DMS114 treated with DMSO at 0.1 percent for 48 hours (cell line): ENCODE results near the gene FRMD3.

Experiments used
- DNase-seq: peaks from one replicate; lab custom pipeline; 2025; ENCODE audit not compliant: unreplicated experiment; lab: John Stamatoyannopoulos, UW

Gene FRMD3

DNA sequence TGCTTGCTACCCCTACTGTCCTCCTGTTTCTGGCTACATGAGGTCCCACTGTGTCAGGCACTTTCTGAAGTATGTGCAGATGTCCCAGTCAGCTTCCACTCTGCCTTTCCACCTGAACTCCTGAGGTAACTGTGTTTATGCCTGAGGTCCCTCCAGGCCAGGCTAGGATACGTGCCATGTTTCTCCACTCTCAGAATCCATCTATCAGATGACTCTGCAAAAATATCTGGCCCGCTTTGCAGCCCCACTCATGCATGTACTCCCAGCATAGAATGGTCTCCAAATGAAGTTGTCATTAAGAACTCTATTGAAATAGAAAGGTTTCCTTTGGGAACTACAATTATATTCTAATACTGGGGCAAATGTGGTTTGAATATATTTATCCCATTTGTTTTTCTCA, 243.4 kb downstream of the FRMD3 start:
- DNase-seq = no peak

DNA sequence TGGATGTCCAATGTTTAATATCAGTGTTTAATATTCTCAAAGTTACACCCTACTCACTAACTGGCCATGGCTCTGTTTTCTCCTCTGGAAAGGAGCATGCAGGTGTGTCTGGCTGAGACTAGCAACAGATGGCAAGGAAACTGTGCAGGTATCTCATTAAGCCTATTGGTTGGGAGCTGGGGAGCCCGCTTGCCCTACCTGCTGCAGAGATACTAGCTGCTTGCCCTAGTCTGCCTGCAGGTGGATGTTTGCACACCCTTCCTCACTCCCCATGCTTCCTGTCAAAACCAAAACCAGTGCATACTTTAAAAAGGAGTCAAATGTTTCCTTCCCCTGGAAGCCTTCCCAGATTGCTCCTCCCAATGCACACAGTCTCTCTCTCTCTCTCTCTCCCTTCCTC, 247.0 kb downstream of the FRMD3 start:
- no peak for DNase-seq

DNA sequence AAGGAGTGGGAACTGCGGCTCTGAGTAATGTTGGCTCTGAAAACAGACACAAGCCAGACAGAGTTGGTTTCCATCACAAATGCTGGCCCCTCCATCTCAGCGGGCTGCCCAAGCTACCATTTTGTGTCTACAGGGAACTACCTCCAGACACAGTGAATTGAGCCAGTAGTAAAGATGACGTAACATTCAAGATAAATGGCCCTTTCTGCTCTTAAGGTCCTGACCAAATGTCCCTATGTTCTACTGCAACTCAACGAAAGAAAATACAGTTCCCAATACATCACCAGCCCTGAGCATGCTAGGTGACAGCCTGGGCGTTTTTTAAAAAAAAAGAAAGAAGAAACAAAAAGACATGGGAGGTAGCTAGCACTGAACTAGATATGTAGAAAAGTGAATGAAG, 247.5 kb downstream of the FRMD3 start:
- DNase-seq = no peak

DNA sequence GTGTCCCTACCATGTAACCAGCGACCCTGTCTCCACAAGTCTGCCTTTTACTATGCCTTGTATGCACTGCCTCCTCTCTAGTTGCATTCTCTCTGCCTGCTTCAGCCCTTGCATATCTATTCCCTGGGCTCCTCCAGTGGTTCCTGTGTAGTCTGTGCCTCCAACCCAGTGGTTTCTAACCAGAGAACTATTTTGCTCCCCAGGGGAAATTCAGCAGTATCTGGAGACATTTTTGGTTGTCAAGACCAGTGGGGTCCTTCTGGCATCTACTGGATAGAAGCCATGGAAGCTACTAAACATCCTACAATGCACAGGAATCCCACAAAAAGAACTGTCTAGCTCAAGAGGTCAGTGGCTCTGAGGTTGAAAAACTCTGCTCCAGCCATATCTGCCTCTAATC, 251.2 kb downstream of the FRMD3 start:
- DNase-seq = no peak

DNA sequence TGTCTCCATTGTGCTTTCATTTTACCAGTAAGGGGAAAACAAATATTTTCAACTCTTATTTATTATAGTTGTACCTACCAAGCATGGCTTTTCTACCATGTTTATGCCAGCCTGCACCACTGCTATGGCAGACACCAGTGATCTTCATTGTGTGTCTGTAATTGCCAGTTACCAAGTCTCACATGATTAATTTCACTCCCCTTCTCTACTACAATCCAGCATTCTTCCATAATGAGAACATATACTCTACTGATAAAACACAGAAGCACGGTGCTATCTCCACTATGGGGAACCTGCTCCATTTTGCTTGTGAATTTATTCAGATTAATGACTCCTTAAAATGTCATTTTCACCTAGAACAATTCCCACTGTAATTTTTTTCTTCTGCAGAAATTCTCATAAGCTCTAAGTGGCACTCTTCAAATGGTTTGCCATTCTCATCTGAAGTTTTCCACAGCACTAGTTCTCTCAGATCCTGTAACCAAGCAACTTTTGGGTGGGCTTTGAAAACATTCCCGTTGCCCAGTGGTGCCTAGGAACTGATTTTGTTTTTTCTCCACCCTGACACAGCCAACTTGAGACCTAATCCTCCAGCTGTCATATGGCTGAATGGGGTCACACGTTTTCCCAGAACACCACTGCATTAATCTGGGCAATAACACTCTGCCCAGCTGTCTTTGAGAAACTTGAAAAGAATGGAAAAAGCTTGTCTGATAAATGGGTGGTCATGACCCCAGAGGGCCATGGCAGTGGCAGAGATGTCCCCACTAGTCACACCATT, 252.6 kb downstream of the FRMD3 start:
- no peak for DNase-seq

DNA sequence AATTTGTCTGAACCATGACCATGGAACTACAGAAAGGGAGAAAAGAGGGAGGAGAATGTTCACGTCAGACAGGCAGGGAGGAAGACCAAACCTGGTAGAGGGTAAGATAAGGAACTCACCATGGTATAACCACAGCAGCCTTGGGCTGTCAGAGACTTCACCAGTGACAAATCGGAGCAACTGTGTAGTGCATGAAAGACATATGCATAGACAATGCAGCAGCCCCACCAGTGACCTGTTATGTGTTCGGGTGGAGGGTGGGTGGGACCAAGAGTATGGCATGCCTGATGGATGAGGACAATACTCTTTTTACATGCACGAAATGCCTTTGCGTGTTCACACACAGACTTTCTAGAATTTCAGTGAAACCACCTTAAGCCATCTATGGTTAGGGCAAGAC, 253.5 kb downstream of the FRMD3 start:
- DNase-seq = no peak

DNA sequence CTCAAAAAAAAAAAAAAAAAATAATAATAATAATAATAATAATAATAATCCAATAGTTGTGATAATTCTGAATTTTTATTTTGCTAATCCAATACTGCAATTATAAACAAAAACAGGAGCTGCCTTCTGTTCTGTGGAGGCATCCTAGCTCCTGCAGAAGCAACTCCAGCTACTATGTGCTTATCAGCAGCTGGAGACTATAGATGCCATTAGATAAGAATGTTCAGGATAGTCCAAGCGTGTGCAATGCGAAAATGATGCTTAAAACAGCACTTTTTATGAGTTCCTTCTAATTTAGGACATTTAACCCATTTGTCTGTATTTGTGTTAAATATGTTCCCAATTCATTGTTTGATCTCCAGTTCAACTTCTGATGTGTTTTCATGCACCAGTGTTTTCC, 254.7 kb downstream of the FRMD3 start:
- no peak for DNase-seq

DNA sequence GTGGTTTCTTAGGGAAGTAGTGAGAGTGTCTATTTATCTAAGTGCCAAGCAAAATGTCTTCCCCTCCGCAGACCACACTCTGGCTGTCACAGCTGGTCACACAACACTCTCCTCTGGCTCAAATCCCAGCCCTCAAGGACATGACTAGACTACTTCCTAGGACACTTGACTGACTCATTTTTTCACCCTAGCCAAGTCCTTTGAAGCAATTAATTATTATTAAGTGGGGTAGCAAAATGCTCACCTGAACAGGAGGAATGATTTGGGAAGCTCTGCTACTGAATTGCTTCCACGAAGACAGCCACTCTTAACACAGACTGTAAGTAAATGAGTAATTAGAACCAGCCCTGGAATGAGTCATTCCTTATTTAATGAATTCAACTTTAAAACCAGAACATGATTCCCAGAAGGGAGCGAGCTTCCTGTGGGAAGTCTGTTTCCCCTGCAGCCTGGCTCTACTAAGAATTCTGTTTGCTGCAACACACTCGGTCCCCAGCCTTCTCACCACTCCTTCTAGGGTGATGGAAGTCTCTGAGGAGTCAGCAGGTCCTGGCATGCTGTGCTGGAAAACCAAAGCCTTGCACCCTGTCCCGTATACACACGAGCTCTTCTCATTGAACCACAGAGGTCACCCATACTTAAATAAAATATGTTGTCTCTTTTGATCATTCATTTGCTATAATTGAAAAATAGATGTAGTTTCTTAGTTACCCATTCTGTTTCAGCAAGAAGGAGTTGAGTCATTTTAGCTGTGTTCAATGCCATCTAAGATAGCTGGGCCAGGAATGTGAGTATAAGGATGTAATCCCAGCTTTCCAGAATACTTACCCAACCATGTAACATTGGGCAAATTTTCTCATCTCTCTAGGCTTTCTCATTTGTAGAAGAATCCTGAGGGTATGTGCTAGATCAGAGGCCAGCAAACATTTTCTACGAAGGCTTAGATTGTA, 256.6 kb downstream of the FRMD3 start:
- DNase-seq = no peak

DNA sequence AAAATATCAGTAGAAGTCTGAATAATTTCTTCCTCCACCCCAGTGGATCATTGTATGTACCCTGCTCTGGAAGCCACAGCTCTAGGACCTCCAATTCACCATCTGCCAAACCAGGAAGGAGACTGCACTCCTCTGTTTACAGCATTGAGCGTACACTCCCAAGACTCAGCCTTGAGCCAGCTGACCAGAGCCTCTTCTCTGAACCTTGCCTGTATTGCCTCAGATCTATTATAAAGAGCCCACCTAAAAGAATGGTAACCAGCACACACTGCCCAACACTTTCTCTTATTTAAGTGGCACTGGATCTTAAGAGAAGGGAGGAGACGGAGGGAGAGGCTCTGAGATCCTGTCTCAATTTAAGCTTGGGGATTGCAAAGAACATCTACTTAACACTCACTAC, 257.4 kb downstream of the FRMD3 start:
- DNase-seq = no peak

DNA sequence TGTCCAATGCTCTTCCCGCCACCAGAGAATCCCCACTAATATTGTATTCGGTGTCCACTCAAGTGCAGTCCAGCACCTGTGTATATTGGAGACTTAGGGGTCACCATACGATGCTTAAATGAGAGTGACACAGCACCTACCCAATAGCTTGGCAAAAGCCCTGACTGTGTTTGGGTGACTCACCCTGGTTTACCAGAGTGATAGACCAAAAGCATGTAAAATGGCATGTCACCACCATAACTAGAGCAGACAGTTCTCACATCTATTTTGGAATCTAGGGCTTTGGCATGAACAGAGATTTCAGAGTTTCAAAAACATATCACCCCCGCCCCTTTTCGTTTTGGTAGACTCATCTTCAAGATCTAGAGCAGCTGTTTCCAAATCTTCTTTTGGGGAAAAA, 257.9 kb downstream of the FRMD3 start:
- no peak for DNase-seq

DNA sequence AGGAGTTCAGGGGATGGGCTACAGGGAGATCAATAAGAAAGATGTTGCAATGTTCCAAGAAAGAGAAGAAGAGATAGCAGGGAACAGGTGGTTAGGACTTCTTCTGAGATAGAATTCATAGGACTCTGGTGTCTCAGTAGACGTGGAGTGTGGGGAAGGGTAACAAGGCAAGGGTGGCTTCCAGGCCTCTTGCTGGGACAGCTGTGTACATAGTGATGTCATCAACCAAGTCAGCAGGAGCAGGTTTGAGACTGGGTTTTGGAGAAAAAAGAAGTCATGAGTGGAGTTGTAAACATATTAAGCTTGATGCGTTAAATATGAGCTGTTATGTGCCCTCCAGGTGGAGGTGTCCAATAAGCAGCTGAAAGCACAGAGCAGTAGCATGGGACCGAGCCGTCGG, 263.4 kb downstream of the FRMD3 start:
- DNase-seq = no peak

DNA sequence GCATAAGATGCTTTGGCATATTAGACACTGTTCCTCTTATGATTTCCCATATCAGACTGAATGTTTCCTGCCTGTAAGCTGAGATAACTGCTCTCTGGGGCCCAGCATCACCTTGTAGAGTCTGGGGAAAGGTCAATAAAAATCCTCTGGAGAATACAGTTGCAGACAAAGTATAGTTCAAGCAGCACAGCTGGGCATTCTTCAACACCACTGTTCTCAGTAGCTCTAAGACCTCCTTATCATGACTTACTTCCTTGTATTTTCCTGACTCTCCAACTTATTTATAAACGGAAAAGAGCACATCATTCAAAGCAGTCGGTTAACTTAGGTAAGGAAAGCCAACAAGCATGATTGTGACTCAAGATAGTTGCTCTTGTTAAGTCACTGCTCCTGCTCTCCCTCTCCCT, 266.5 kb downstream of the FRMD3 start:
- no peak for DNase-seq

DNA sequence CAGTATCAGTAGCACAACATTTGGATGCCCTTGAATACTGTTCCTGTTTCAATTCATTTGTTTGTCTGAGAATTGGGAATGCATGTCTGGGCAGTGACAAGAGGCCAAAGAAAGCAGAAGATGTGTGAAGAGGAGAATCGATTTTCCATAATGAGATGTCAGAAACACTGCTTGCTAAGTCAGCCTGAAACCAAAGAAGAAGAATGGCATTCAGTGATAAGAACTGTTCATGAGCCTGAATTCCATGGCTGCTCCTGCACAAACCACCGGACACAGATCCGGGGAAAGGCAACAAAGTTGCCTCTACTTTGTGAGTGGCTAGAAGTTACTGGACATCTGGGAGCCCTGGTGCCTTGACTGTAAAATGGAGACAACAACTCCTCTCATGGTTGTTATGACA, 268.1 kb downstream of the FRMD3 start:
- no peak for DNase-seq

DNA sequence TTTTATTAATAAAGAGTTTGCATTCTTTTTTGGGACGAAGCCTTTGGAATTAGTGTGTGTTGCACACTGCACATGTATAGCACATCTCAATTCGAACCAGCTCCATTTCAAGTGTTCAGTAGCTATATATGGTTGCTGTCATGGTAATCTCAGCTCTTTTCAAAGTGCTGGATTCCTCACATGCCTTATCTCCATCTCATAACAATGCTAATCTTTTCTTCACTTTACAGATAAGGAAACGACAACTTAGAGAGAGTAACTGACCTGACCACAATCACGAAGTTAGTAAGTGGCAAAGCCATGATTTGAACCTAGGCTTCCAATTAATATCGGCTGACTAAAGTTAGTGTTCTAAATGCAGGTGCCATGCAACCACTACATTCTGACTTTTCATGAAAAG, 270.5 kb downstream of the FRMD3 start:
- DNase-seq = no peak

DNA sequence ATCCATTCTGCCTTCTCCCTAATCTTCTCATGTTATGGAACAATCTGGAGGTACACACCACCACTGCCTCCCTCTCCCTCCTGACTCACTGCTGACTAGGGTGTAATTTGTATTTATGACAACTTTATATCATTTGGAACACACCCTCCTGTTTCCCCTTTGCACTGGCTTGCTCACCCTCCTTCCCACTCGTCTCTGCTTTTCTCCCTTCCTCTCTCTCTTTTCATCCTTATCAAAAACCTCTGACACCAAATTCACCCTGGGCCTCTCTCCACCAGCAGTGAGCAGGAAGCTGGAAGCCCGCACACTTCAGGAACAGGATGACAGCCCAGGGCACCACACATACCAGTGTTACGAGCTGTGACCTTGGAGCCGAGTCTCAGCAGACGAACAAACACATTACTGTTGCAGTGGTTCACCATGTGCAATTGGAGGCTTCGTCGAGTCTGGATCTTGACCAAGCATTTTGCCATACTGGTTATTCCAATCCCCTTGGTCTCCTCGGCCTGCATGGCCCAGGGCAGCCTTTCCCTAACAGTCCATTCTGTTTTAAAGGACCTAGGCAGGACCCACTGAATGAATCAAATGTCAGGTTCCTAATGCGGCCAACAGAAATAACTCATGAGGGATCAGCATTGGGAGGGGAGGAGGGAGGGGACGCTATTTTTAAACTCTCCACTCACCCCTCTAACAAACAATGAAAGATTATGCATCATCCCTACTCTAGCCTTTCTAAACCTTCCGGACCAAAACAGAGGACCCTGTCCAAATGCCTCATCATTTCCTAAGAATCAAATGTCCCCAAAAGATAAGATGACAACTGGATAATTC, 271.3 kb downstream of the FRMD3 start:
- DNase-seq = no peak

DNA sequence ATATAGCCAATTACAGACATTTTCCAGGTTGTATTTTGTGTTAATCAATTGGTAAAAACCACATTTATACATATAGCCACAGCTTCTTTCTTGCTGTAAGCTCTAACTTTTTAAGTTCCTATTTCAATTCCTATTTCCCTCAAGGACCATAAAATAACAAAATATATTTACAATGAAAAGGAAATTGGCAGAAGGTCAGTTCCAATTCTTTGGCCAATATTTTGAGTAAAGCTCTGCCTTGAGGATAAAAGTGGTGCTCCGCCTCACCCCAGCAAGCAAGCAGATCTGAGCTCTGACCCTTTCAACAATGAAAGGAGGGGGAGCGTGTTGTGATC, 271.9 kb downstream of the FRMD3 start:
- no peak for DNase-seq

DNA sequence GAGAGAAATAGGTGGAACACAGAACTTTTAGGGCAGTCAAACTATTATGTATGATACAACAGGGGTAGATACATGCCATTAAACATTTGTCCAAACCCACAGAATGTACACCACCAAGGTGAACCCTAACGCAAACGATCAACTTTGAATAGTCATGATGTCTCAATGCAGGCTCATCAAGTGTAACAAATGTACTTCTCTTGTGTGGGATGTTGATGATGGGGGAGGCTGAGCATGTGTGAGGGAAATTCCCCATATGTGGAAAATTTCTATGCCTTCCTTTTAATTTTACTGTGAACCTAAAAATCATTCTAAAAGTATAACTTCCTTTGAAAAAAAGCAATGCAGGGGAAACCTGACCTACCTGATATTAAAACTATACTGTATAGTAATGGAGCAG, 273.9 kb downstream of the FRMD3 start:
- DNase-seq = no peak

DNA sequence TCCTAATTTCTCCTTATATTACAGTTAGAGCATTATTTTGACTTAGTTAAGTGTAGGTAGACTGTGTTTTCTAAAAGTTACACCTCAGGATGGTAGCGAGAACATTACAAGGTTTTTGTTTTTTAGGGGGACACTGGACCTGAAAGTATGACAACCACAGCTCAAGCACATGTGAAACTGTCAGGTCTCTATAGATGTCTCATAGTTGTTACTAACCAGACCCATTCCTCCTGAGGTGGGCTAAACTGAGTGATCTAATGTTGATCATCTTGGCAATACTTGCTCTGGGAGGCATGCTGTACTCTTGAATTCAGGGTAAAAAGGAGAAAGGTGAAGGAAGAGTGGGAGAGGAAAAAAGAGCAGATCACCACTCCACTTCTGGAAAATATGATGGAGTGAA, 278.6 kb downstream of the FRMD3 start:
- DNase-seq = no peak

DNA sequence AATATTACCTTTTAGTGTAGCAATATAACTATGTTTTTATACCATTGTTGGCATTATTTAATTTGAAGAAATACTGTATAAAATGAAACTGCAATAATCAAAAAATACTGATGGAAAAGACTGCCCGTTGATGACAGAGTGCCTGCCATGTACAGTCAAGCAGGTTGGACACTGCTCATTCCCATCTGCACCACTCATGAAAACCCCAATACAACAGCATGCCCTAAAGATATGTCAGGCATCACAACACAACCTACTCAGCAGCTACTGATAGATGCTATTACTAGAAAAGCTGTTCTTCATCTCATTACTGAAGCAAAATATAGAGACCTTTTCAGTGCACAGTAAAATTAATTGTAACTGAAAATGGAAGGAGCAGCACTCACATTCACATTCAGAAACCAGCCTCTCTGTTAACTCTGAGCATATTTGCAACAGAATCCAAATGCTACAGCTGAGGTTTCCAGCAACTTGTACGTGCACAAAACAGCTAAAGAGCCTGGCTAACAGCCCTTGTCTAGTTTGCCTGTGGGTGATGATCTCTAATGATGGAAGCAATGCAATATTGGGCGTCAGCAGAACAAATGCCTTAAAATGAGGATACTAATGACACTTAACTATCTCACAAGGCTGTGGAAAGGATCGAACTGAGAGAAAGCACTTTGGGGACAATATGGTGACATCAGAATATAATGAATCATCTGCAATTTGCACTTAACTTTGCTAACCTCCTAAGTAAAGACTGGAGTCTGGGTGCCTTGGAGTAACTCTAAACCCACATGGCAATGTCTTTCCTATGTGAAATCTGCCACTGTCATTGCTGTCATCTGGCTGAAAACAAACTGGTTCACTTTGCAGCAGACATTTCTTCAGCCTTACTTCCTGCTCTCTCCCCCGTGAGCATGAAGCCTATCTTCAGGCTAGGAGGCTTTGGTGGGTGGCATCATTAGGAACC, 280.0 kb downstream of the FRMD3 start:
- DNase-seq = no peak

DNA sequence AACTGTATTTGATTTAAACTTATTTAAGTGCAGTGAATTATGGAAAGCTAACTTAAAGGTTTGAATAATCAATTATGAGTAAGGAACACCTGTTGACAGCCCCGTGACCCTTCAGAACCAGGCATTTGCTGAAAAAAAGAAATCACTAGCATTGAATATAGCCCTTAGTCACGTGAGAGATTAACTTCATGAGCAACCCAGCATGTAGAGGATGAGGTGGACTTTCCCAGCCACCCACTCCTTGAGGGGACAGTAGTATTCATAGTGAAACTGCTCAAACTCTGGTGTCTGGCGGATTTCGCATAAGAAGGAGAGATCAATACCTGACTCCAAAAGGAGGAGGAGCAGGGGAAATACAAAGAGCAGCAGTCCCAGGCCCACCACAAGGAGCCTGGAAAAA, 290.5 kb downstream of the FRMD3 start:
- DNase-seq = no peak
